ENCODE measurements around the gene PDE7B.

DNA sequence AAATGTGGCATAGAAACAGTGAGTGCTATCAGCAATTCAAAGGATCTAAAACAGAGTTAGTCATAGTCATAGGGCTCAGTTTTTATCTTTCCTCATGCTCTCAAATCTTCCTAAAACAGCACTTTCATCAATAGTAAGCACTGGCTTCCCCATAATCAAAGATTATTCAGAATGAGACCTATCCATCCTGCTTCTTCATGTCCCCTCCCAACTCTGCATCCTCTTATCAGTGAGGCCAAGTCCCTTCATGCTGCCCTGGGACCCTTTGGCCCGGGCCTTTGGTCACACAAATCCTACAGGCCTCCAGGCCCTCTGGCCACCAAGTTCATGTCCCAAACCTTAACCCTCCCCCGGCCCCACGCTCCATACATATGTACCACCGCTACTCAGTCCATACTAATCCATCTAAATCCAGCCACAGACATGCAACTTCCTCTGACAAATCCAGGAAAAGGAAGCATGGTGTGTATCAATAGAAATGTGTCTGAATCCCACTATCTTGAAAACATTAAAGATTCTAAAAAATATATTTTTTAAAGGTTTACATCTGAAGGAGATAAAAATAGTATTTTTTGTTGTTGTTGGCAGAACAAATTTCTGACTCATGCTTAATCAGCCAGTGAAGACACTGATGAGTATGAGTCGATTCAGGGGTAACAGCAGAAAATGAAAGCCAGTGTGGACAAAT lies 143.5 kb downstream of the PDE7B start:
- TF ChIP-seq POLR2A (IDR thresholded peaks at IDR 0.05; ENCODE audit: insufficient read depth in 1 of 2, low read depth in 2 of 2, low read length in 2 of 2) (no peak), KLF13 (CRISPR knock-in tag; IDR thresholded peaks at IDR 0.05) (no peak)
